HG02943 (cell line): ENCODE data around the gene RAD23B.
A peak's percentile ranks its signal among the peaks of the same experiment; 100 is the strongest.

Experiments
- ATAC-seq: cut with Tn5 transposase; IDR thresholded peaks from one replicate; pipeline ENCODE4 v1.9.1; 2021; ENCODE audit warnings: mild to moderate bottlenecking, low read depth, moderate library complexity; ENCODE audit not compliant: unreplicated experiment

RAD23B gene

GRCh38 chr9:107330420-107330819 lies 47.3 kb downstream of the RAD23B start:
- no peak for ATAC-seq

- ATAC-seq, result no peak
Measured at GRCh38 chr9:107332883-107333282, 49.8 kb downstream of the RAD23B start.

GRCh38 chr9:107333363-107333762 lies 50.3 kb downstream of the RAD23B start:
- ATAC-seq, result no peak

- ATAC-seq, result no peak
Measured at GRCh38 chr9:107334103-107334776, 51.2 kb downstream of the RAD23B start.

- no peak for ATAC-seq
Measured at GRCh38 chr9:107335331-107335730, 52.3 kb downstream of the RAD23B start.

- no peak for ATAC-seq
Measured at GRCh38 chr9:107336718-107337360, 53.8 kb downstream of the RAD23B start.

- ATAC-seq, result no peak
Measured at GRCh38 chr9:107337676-107338590, 54.9 kb downstream of the RAD23B start.

- ATAC-seq, result no peak
Measured at GRCh38 chr9:107338911-107339659, 56.0 kb downstream of the RAD23B start.

- peak; percentile 72 for ATAC-seq
Measured at GRCh38 chr9:107340920-107341632, 58.0 kb downstream of the RAD23B start.

- ATAC-seq, result no peak
Measured at GRCh38 chr9:107342476-107343161, 59.5 kb downstream of the RAD23B start.

- ATAC-seq, result no peak
Measured at GRCh38 chr9:107345327-107345726, 62.2 kb downstream of the RAD23B start.

GRCh38 chr9:107348836-107349235 lies 65.8 kb downstream of the RAD23B start:
- no peak for ATAC-seq

GRCh38 chr9:107350443-107350842 lies 67.4 kb downstream of the RAD23B start:
- no peak for ATAC-seq

- ATAC-seq, result no peak
Measured at GRCh38 chr9:107351382-107352045, 68.4 kb downstream of the RAD23B start.

- no peak for ATAC-seq
Measured at GRCh38 chr9:107355394-107355793, 72.3 kb downstream of the RAD23B start.

- no peak for ATAC-seq
Measured at GRCh38 chr9:107358986-107359385, 75.9 kb downstream of the RAD23B start.

- ATAC-seq, result no peak
Measured at GRCh38 chr9:107360098-107360497, 77.0 kb downstream of the RAD23B start.

- ATAC-seq, result no peak
Measured at GRCh38 chr9:107361816-107362215, 78.7 kb downstream of the RAD23B start.
